Pancreas (tissue), 10 donors: ENCODE results near the gene PKNOX2. TPM values are rescaled to one million over a fixed set of nuclear protein-coding genes. Genes with fewer than 3 reads are reported as not detected.

Experiments
- ATAC-seq, 4 donors: fragments of 200-7000 bp; cut with Tn5 transposase; one replicate each; pipeline versions ENCODE4 v1.8.0 to v1.9.1; 2020; ENCODE audit warnings: mild to moderate bottlenecking in 4 of 4, moderate library complexity in 4 of 4
- DNase-seq, 6 donors: peaks; one replicate each; pipeline ENCODE4 v3.0.0-alpha.2; 2020
- FAIRE-seq: peaks from 2 replicates; lab custom pipeline; 2012; peaks lifted over from hg19 to GRCh38; lab: Jason Lieb, UNC
- H3K27ac ChIP-seq, 4 donors: fragments of 200-600 bp; sonication (generic); 1 replicate in 3 of 4; 2 replicates in 1 of 4; pipeline versions ENCODE4 v1.5.0 to v1.8.0; 2020
- H3K27me3 ChIP-seq, 4 donors: fragments of 200-600 bp; one replicate each; pipeline ENCODE4 v1.8.0; 2021
- H3K36me3 ChIP-seq, 3 donors: fragments of 200-600 bp; sonication (generic) in 1 of 3; one replicate each; pipeline versions ENCODE4 v1.5.0 to v1.8.0; 2020 to 2021
- H3K4me1 ChIP-seq, 3 donors: fragments of 200-600 bp; one replicate each; pipeline ENCODE4 v1.8.0; 2021
- H3K4me3 ChIP-seq, 4 donors: fragments of 200-600 bp; sonication (generic) in 2 of 4; one replicate each; pipeline versions ENCODE4 v1.5.0 to v1.8.0; 2020 to 2021
- H3K9me3 ChIP-seq, 4 donors: fragments of 200-600 bp; one replicate each; pipeline ENCODE4 v1.8.0; 2021
- WGBS, 2 donors: extraction: QIAGEN DNeasy Blood & Tissue Kit; methylation state at CpG; one replicate each; pipeline ENCODE4 v1.1.7; 2013; 5-methylcytosine and 5-hydroxymethylcytosine counted together
- intact Hi-C, 3 donors: fragments of 100-400 bp; cut with DNase I; formaldehyde crosslinking; loops; one replicate each; pipeline versions ENCODE4 v1.11.1 to v1.14.2; 2022
- polyA plus RNA-seq, 2 donors: library from polyadenylated mRNA; stranded (reverse); fragments of 200-250 nt; gene quantifications; one replicate each; pipeline ENCODE4 v1.2.3, GENCODE V29; 2013
- total RNA-seq, 6 donors: library from RNA; stranded (reverse); fragmentation: NEBNext Ultra II Directional in 4 of 6; extraction: Animal tissue kit (Norgen Biotek cat#: 25700) in 4 of 6; gene quantifications; one replicate each; pipeline versions ENCODE4 v1.2.1 to v1.2.4, GENCODE V29; 2021 to 2023
- TF ChIP-seq, protein P1 (sequence below), 4 donors: fragments of 200-600 bp; sonication (generic) in 3 of 4; IDR thresholded peaks; one replicate each; pipeline versions ENCODE4 v1.5.0 to v1.8.0; 2021; ENCODE audit warnings: antibody characterized with exemption in 4 of 4
- donor health status: healthy with polysubstance abuse.
- donor health status: DM: no; HTN: no; CAD: no; lungs with moderate emphysema.
- donor health status: DM: no; HTN: no; CAD: no.
- donor health status: control.
- donor health status: control.
- donor health status: Bipolar disorder and iron deficiency.
- donor health status: DM: yes; HTN: yes; CAD: no.
- donor health status: DM: no; HTN: no; CAD: no.
- donor health status: DM: no; HTN: no; CAD: no.
- donor health status: DM: yes; HTN: yes; CAD: no.

PKNOX2 gene
- total and polyA plus RNA-seq, 8 donors = 3.4 to 8.1 (median 5.8) TPM

- Histone ChIP-seq H3K4me1 (peaks cover 31 to 49% (median 41%) of the 10 kb centered on the region in 3 donors), H3K4me3 (no peak overlapping the region), H3K27me3 (no peaks in the 10 kb centered on the region), H3K9me3 (no peaks in the 10 kb centered on the region), H3K36me3 (no peaks in the 10 kb centered on the region), H3K27ac (no peak overlapping the region)
- ATAC-seq (no peak), DNase-seq (no peak), FAIRE-seq (no peak)
- intact Hi-C loops = no loop called here
- 65 to 68% methylated on average over 4 of the region's 4 CpGs for WGBS, 2 donors
- TF ChIP-seq, protein P1, sequence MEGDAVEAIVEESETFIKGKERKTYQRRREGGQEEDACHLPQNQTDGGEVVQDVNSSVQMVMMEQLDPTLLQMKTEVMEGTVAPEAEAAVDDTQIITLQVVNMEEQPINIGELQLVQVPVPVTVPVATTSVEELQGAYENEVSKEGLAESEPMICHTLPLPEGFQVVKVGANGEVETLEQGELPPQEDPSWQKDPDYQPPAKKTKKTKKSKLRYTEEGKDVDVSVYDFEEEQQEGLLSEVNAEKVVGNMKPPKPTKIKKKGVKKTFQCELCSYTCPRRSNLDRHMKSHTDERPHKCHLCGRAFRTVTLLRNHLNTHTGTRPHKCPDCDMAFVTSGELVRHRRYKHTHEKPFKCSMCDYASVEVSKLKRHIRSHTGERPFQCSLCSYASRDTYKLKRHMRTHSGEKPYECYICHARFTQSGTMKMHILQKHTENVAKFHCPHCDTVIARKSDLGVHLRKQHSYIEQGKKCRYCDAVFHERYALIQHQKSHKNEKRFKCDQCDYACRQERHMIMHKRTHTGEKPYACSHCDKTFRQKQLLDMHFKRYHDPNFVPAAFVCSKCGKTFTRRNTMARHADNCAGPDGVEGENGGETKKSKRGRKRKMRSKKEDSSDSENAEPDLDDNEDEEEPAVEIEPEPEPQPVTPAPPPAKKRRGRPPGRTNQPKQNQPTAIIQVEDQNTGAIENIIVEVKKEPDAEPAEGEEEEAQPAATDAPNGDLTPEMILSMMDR (IDR thresholded peaks at IDR 0.05) = no peak
Observed at GRCh38 chr11:125174057-125174456, 9.5 kb downstream of the PKNOX2 start.

DNA sequence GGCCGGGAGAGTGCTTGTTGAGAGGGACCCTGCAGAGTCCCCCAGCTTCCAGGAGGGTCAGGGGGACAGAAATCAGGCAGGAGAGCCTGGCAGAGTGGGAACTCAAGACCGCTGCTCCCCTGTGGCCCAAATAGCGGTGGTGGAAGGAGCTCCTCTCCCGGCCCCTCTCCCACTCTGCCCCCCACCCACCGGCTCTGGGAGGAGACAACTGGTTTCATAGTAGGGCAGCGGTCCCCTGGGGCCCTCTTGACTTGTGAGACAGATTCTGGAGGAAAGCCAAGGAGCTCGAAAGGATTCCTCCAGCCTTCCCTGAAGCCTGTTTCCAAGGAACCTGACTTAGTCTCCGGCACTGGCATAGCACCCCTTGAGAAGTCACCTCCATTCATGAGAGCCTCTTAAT lies 10.1 kb downstream of the PKNOX2 start:
- ATAC-seq (no peak), DNase-seq (no peak), FAIRE-seq (no peak)
- Histone ChIP-seq H3K9me3 (no peaks in the 10 kb centered on the region), H3K4me3 (no peak overlapping the region), H3K27me3 (no peaks in the 10 kb centered on the region), H3K4me1 (peaks cover 24 to 45% (median 34%) of the 10 kb centered on the region in 3 donors), H3K27ac (no peak overlapping the region), H3K36me3 (no peaks in the 10 kb centered on the region)
- intact Hi-C loops = no loop called here
- TF ChIP-seq, protein P1 (IDR thresholded peaks at IDR 0.05) = no peak
- 86 to 91% methylated on average over 8 of the region's 8 CpGs for WGBS, 2 donors

DNA sequence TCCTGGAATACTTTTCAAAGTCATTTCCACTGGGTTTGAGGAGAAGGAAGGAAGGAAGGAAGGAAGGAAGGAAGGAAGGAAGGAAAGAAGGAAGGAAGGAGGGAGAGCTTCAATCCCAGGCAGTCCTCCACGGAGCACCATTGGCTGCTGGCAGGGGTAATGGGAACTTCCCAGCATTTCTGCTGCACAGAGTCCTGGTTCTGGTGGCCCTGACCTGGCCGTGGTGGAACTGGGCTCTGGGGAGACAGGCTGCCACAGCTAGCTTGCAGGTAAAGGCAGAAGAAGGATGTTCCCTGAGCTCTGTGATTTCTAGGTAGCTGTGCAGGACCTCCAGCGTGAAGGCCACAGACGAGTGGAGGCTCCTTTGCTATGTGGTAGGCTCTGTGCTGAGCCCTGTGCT lies 10.6 kb downstream of the PKNOX2 start:
- intact Hi-C loops = no loop called here
- FAIRE-seq = no peak
- no peak for ATAC-seq

GRCh38 chr11:125175896-125176575 lies 11.5 kb downstream of the PKNOX2 start:
- Histone ChIP-seq H3K27ac (no peak overlapping the region), H3K36me3 (no peaks in the 10 kb centered on the region), H3K27me3 (no peaks in the 10 kb centered on the region), H3K4me1 (peaks cover 17 to 46% (median 28%) of the 10 kb centered on the region in 3 donors), H3K4me3 (no peak overlapping the region), H3K9me3 (no peaks in the 10 kb centered on the region)
- FAIRE-seq = no peak
- intact Hi-C loops = no loop called here
- no peak for ATAC-seq
- DNase-seq = no peak
- TF ChIP-seq, protein P1 (IDR thresholded peaks at IDR 0.05) = no peak
- WGBS, 2 donors = 82 to 89% methylated on average over 15 of the region's 15 CpGs

More for the DNA sequence above, 10.6 kb downstream of the PKNOX2 start:
- no peak for DNase-seq
- no peak overlapping the region for H3K27ac ChIP-seq
- H3K4me1 ChIP-seq = peaks cover 21 to 45% (median 31%) of the 10 kb centered on the region in 3 donors
- H3K4me3 ChIP-seq = no peak overlapping the region
- H3K36me3 ChIP-seq = no peaks in the 10 kb centered on the region
- no peaks in the 10 kb centered on the region for H3K9me3 ChIP-seq
- TF ChIP-seq, protein P1 (IDR thresholded peaks at IDR 0.05) = no peak
- WGBS, 2 donors = 86 to 89% methylated on average over 4 of the region's 4 CpGs
- no peaks in the 10 kb centered on the region for H3K27me3 ChIP-seq

DNA sequence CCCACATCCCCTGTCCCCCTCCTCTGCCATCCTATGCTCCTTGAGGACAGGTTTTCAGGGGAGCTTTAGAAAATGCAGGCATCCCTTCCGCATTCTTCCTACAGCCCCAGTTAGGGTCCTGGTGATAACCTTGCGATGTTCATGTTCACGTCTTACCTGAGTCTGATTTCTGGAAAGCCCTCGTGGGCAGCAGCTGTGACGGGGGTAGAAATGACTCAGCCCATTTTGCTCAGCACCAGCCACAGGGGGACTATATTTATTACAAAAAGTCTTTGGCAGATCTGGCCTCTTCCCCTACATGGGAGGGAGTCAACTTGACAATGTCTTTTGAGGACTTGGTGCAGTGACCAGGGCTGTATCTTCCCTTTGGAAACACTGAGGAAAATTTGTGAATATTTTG lies 12.3 kb downstream of the PKNOX2 start:
- Histone ChIP-seq H3K4me3 (no peak overlapping the region), H3K9me3 (no peaks in the 10 kb centered on the region), H3K4me1 (peaks cover 14 to 44% (median 22%) of the 10 kb centered on the region in 3 donors), H3K36me3 (no peaks in the 10 kb centered on the region), H3K27me3 (no peaks in the 10 kb centered on the region), H3K27ac (no peak overlapping the region)
- whole genome bisulfite sequencing, 2 donors = 81 to 87% methylated on average over 5 of the region's 5 CpGs
- ATAC-seq (no peak), DNase-seq (no peak), FAIRE-seq (no peak)
- TF ChIP-seq, protein P1 (IDR thresholded peaks at IDR 0.05) = no peak
- intact Hi-C loops = no loop called here
